ENCODE results near the gene RDH5.

DNA sequence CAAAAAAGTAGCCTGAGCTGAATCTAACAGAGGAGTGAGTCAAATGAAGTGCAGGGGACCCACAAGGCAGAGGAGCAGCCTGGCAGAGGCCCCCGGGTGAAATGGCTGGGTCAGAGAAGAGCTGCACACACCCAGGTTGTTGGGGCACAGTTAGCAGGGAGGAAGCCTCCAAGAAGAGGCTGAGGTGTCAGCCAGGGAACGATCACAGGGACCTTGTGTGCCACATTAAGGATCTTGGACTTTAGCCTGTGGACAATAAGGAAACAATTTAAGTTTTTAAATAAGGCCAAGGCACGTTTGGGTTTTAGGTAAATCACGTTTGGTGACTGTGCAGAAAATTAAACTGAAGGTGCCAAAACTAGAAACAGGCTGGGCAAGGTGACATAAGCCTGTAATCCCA, 48.4 kb upstream of the RDH5 start:
- TF ChIP-seq, protein P1, sequence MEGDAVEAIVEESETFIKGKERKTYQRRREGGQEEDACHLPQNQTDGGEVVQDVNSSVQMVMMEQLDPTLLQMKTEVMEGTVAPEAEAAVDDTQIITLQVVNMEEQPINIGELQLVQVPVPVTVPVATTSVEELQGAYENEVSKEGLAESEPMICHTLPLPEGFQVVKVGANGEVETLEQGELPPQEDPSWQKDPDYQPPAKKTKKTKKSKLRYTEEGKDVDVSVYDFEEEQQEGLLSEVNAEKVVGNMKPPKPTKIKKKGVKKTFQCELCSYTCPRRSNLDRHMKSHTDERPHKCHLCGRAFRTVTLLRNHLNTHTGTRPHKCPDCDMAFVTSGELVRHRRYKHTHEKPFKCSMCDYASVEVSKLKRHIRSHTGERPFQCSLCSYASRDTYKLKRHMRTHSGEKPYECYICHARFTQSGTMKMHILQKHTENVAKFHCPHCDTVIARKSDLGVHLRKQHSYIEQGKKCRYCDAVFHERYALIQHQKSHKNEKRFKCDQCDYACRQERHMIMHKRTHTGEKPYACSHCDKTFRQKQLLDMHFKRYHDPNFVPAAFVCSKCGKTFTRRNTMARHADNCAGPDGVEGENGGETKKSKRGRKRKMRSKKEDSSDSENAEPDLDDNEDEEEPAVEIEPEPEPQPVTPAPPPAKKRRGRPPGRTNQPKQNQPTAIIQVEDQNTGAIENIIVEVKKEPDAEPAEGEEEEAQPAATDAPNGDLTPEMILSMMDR (IDR thresholded peaks at IDR 0.05): no peak
- TF ChIP-seq POLR2A (IDR thresholded peaks at IDR 0.05) (no peak), POLR2AphosphoS5 (IDR thresholded peaks at IDR 0.05) (no peak)
